OCI-LY3 (cell line): ENCODE results near the gene KRTAP13-3.

Experiments used
- H2AFZ ChIP-seq: fragments of 200-600, 300-600 bp; shearing (Covaris generic); 2 replicates; pipeline ENCODE4 v1.6.0; 2014; ENCODE audit warnings: antibody characterized with exemption, low read depth, low read length
- H3K27ac ChIP-seq: fragments of 200-600, 300-600 bp; sonication (generic); 2 replicates; pipeline ENCODE4 v1.5.1; 2014; ENCODE audit warnings: mild to moderate bottlenecking, low read length, moderate library complexity, mixed read lengths
- H3K27me3 ChIP-seq: fragments of 200-600, 300-600 bp; sonication (generic); 2 replicates; pipeline ENCODE4 v1.6.1; 2014; ENCODE audit warnings: low read depth, low read length, mixed read lengths
- H3K36me3 ChIP-seq: fragments of 200-600, 300-600 bp; sonication (generic); replicated peaks from 2 replicates; pipeline ENCODE3; 2014; ENCODE audit warnings: low read depth, low read length, mixed read lengths
- H3K4me1 ChIP-seq: fragments of 300-600, 200-600 bp; sonication (generic); 2 replicates; pipeline ENCODE4 v1.6.1; 2014; ENCODE audit warnings: low read length, mixed read lengths
- H3K4me2 ChIP-seq: fragments of 200-600, 300-600 bp; sonication (generic); 2 replicates; pipeline ENCODE4 v1.6.1; 2014; ENCODE audit warnings: low read length, mixed read lengths
- H3K4me3 ChIP-seq: fragments of 300-600, 200-600 bp; sonication (generic); 2 replicates; pipeline ENCODE4 v1.5.1; 2014; ENCODE audit warnings: antibody characterized with exemption, mild to moderate bottlenecking, low read length, moderate library complexity
- H3K79me2 ChIP-seq: fragments of 300-600, 200-600 bp; shearing (Covaris generic); 2 replicates; pipeline ENCODE4 v1.6.1; 2014; ENCODE audit warnings: mild to moderate bottlenecking, low read length, mixed read lengths
- H3K9ac ChIP-seq: fragments of 300-600, 200-600 bp; shearing (Covaris generic); 2 replicates; pipeline ENCODE4 v1.6.0; 2014; ENCODE audit warnings: mild to moderate bottlenecking, low read length, moderate library complexity
- H3K9me3 ChIP-seq: fragments of 200-600, 300-600 bp; shearing (Covaris generic); 2 replicates; pipeline ENCODE4 v1.6.1; 2014; ENCODE audit warnings: low read length, mixed read lengths; ENCODE audit not compliant: insufficient read depth
- H4K20me1 ChIP-seq: fragments of 200-600, 300-600 bp; sonication (generic); 2 replicates; pipeline ENCODE4 v1.6.1; 2016; ENCODE audit warnings: low read length, mixed read lengths; ENCODE audit not compliant: insufficient read depth
- CTCF ChIP-seq: fragments of 200-600, 300-600 bp; sonication (generic); IDR thresholded peaks from 2 replicates; pipeline ENCODE4 v1.5.1; 2014; ENCODE audit warnings: antibody characterized with exemption, low read length, low read depth
- EZH2phosphoT487 ChIP-seq: fragments of 200-600 bp; shearing (Covaris generic); IDR thresholded peaks from 2 replicates; pipeline ENCODE4 v1.6.1; 2018; ENCODE audit warnings: antibody characterized with exemption, mixed run types, low read depth

The KRTAP13-3 gene, protein sequence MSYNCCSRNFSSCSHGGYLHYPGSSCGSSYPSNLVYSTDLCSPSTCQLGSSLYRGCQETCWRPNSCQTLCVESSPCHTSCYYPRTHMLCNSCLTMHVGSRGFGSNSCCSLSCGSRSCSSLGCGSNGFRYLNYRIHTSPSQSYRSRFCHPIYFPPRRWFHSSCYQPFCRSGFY

GRCh38 chr21:30425826-30426225 is at the start of gene KRTAP13-3:
Gene KRTAP13-3 (minus strand): TSS chr21:30425926. CDS start chr21:30425912, 14 bp downstream.
- H3K36me3 ChIP-seq, result no peaks in the 10 kb centered on the region
- H3K9me3 ChIP-seq, result no peaks in the 10 kb centered on the region
- H2AFZ ChIP-seq, result no peak within 1 kb of the TSS
- H3K4me3 ChIP-seq, result no peak within 1 kb of the TSS
- no peak within 1 kb of the TSS for H3K27ac ChIP-seq
- no peaks in the 10 kb centered on the region for H3K79me2 ChIP-seq
- no peaks in the 10 kb centered on the region for H4K20me1 ChIP-seq
- H3K4me1 ChIP-seq, result no peaks in the 10 kb centered on the region
- no peak within 1 kb of the TSS for H3K4me2 ChIP-seq
- H3K9ac ChIP-seq, result no peak within 1 kb of the TSS
- H3K27me3 ChIP-seq, result no peaks in the 10 kb centered on the region
- TF ChIP-seq CTCF (no peak), EZH2phosphoT487 (no peak)

GRCh38 chr21:30468900-30469714 is 43.4 kb upstream of the KRTAP13-3 start:
- Histone ChIP-seq H4K20me1 (no peaks in the 10 kb centered on the region), H3K9me3 (no peaks in the 10 kb centered on the region), H3K79me2 (no peaks in the 10 kb centered on the region), H3K4me3 (no peak overlapping the region), H3K4me1 (no peaks in the 10 kb centered on the region), H3K27ac (no peak overlapping the region), H3K4me2 (no peak overlapping the region), H3K27me3 (no peaks in the 10 kb centered on the region), H2AFZ (no peak overlapping the region), H3K36me3 (no peaks in the 10 kb centered on the region), H3K9ac (no peak overlapping the region)
- no peak for TF ChIP-seq CTCF
- TF ChIP-seq EZH2phosphoT487, result no peak

DNA sequence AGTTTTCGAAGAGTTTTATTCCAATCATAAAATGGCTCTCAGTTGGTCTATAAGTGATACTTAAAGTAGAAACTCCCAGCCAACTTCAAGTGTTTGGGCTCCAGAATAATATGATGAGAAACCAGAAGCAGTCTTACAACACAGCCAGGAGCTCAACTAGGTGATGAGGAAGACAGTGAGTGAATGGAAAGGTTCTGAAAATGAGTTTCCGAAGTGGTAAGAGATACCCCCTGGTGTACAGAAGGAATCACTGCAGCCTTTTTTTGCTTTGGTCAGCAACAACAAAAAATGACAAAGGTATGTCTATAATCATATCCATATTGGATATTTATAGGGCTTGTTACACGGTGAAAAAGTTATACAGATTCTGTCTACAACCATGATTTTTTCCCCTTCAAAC is 38.0 kb upstream of the KRTAP13-3 start:
- Histone ChIP-seq H3K4me2 (peak overlapping the region; percentile 43; the same call in 1 of the 2 replicates), H3K27ac (no peak overlapping the region), H4K20me1 (no peaks in the 10 kb centered on the region), H3K27me3 (no peaks in the 10 kb centered on the region), H3K79me2 (no peaks in the 10 kb centered on the region), H3K36me3 (no peaks in the 10 kb centered on the region), H2AFZ (0 out of 2 replicates have a peak overlapping the region, but pooled peaks have one; percentile 69), H3K4me1 (0 out of 2 replicates have a peak, but pooled peaks cover 3% of the 10 kb centered on the region), H3K9me3 (no peaks in the 10 kb centered on the region), H3K9ac (no peak overlapping the region), H3K4me3 (no peak overlapping the region)
- TF ChIP-seq EZH2phosphoT487, result no peak
- peak; percentile 52 for TF ChIP-seq CTCF

- Histone ChIP-seq H4K20me1 (no peaks in the 10 kb centered on the region), H3K27ac (no peak overlapping the region), H3K79me2 (no peaks in the 10 kb centered on the region), H3K9me3 (no peaks in the 10 kb centered on the region), H2AFZ (no peak overlapping the region), H3K36me3 (no peaks in the 10 kb centered on the region), H3K4me3 (no peak overlapping the region), H3K9ac (no peak overlapping the region), H3K4me2 (no peak overlapping the region), H3K27me3 (no peaks in the 10 kb centered on the region), H3K4me1 (no peaks in the 10 kb centered on the region; the same call in 1 of the 2 replicates)
- TF ChIP-seq CTCF (no peak), EZH2phosphoT487 (no peak)
Measured at GRCh38 chr21:30448514-30448913, 22.8 kb upstream of the KRTAP13-3 start.
